Mucosa of rectum (tissue), 2 donors: ENCODE results near the gene RASAL2.
"Not testable (repeated sequence)": the region's sequence is repeated elsewhere in the genome, so short reads cannot be mapped to it uniquely, and the experiment has no call there.

Source experiments
- H3K27ac ChIP-seq, 2 donors: one replicate each; pipeline ENCODE4 v1.7.0; 2013; ENCODE audit warnings: inconsistent platforms in 2 of 2, low read depth in 2 of 2, low read length in 2 of 2
- H3K27me3 ChIP-seq, 2 donors: one replicate each; pipeline ENCODE4 v1.7.0; 2013; ENCODE audit warnings: low read length in 2 of 2; ENCODE audit not compliant: control insufficient read depth in 2 of 2, insufficient read depth in 2 of 2
- H3K36me3 ChIP-seq, 2 donors: one replicate each; pipeline ENCODE4 v1.7.0; 2013; ENCODE audit warnings: low read length in 2 of 2; ENCODE audit not compliant: control insufficient read depth in 2 of 2, insufficient read depth in 2 of 2
- H3K4me1 ChIP-seq, 2 donors: one replicate each; pipeline ENCODE4 v1.7.0; 2013; ENCODE audit warnings: low read length in 2 of 2, mild to moderate bottlenecking in 1 of 2; ENCODE audit not compliant: control insufficient read depth in 2 of 2, insufficient read depth in 2 of 2
- H3K4me3 ChIP-seq, 2 donors: one replicate each; pipeline ENCODE4 v1.7.0; 2013; ENCODE audit warnings: low read length in 2 of 2
- H3K9ac ChIP-seq, 2 donors: one replicate each; pipeline ENCODE4 v1.7.0; 2013; ENCODE audit warnings: low read length in 2 of 2, low read depth in 1 of 2, mild to moderate bottlenecking in 1 of 2
- H3K9me3 ChIP-seq, 2 donors: one replicate each; pipeline ENCODE4 v1.7.0; 2013; ENCODE audit warnings: low read length in 2 of 2; ENCODE audit not compliant: control insufficient read depth in 2 of 2
- donor health status: healthy.
- donor health status: Normal muscosa, but diverticular disease.

The RASAL2 gene

DNA sequence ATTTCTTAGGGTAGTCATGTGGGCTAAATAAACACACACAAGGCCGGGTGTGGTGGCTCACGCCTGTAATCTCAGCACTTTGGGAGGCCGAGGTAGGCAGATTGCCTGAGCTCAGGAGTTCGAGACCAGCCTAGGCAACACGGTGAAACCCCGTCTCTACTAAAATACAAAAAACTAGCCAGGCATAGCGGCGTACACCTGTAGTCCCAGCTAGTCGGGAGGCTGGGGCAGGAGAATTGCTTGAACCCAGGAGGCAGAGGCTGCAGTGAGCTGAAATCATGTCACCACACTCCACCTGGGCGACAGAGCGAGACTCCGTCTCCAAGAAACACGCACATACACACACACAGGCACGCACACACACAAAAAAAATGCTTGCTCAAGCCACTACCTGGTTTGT lies 409.4 kb downstream of the RASAL2 start:
- not testable (repeated sequence) for H3K36me3 ChIP-seq, H3K9ac ChIP-seq, H3K4me3 ChIP-seq, H3K27me3 ChIP-seq, H3K9me3 ChIP-seq, H3K4me1 ChIP-seq, H3K27ac ChIP-seq

DNA sequence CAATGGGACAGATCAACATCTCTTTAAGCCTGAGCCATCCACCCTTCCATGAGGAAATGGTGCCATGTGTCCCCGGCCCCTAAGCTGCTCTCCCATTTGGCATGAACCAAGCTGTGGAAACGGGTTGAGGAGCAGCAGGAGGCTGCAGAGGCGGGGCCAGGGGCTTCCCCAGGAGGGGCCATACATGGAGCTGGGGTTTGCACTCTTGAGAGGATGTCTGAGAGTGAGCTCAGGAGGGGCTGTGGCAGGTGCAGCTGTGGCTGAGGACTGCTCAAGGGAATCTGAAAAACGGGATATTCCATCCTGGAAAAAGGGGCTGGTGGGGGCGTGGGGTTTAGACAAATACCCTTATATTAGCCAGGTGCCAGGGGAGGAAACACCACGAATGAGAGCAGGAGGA lies 409.9 kb downstream of the RASAL2 start:
- H3K4me1 ChIP-seq, result no peaks in the 10 kb centered on the region
- no peaks in the 10 kb centered on the region for H3K27me3 ChIP-seq
- H3K27ac ChIP-seq, result no peak overlapping the region
- no peak overlapping the region for H3K4me3 ChIP-seq
- H3K36me3 ChIP-seq, result no peaks in the 10 kb centered on the region
- no peaks in the 10 kb centered on the region for H3K9me3 ChIP-seq
- no peak overlapping the region for H3K9ac ChIP-seq

DNA sequence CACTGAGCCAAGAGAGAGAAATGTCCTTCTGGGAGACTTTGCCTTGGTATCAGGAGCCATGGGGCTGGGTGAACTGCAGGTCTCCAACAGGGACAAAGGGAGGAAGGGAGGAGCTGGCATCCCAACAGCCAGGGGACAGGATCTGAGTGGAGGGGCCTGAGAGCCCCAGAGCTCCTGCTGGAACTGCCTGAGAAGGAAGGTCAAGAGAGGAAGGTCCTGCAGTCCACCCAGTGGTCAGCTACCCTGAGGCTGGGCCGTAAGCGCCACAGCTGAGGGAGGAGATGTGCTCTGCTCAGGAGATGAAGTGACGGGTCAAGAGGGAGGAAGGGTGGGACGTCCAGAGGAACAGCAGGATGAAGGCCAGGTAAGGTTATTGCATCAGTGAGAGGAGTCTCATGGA lies 410.4 kb downstream of the RASAL2 start:
- no peak overlapping the region for H3K4me3 ChIP-seq
- no peak overlapping the region for H3K9ac ChIP-seq
- H3K27ac ChIP-seq, result no peak overlapping the region
- H3K4me1 ChIP-seq, result no peaks in the 10 kb centered on the region
- H3K27me3 ChIP-seq, result no peaks in the 10 kb centered on the region
- H3K36me3 ChIP-seq, result no peaks in the 10 kb centered on the region
- no peaks in the 10 kb centered on the region for H3K9me3 ChIP-seq

DNA sequence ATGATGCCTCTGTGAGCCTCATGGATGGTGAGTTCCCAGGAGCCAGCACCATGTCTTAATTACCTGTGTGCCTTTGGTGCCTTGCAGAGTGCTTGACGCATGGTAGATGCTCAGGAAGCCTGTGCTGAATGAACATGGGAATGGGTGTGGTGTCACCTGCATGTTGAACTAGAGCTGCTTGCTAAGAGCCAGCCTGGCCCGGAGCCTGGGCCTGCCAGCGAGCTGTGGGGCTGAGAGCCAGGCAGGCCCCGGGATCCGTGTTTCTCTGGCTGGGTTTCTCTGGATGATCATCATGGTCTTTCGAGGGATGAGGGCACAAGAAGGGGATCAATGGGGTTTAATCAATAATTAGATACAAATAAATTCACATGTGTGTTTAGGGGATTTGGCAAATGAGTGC lies 412.3 kb downstream of the RASAL2 start:
- Histone ChIP-seq H3K4me1 (no peaks in the 10 kb centered on the region), H3K9ac (no peak overlapping the region), H3K27ac (no peak overlapping the region), H3K4me3 (no peak overlapping the region), H3K27me3 (no peaks in the 10 kb centered on the region), H3K9me3 (no peaks in the 10 kb centered on the region), H3K36me3 (no peaks in the 10 kb centered on the region)

DNA sequence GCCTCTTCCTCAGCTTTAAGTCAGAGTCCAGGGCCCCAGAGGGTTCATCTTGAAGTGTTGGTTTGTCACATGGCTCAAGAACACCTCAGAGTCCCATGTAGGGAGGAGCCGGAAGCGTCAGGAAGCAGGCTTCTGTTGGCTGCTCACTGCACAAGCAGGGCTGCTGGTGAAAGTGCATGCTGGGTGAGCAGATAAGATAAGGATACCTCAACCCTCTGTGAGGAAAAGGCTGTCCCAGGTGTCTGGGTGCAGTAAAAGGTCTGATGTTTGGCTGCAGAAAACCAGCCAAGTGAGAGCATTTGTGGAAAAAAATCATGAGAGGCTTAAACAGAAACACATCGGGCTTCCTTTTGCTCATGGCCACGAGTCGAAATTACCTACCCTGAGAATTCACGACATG lies 412.8 kb downstream of the RASAL2 start:
- no peaks in the 10 kb centered on the region for H3K27me3 ChIP-seq
- H3K4me3 ChIP-seq, result no peak overlapping the region
- no peaks in the 10 kb centered on the region for H3K36me3 ChIP-seq
- H3K27ac ChIP-seq, result no peak overlapping the region
- no peak overlapping the region for H3K9ac ChIP-seq
- H3K4me1 ChIP-seq, result no peaks in the 10 kb centered on the region
- H3K9me3 ChIP-seq, result no peaks in the 10 kb centered on the region

DNA sequence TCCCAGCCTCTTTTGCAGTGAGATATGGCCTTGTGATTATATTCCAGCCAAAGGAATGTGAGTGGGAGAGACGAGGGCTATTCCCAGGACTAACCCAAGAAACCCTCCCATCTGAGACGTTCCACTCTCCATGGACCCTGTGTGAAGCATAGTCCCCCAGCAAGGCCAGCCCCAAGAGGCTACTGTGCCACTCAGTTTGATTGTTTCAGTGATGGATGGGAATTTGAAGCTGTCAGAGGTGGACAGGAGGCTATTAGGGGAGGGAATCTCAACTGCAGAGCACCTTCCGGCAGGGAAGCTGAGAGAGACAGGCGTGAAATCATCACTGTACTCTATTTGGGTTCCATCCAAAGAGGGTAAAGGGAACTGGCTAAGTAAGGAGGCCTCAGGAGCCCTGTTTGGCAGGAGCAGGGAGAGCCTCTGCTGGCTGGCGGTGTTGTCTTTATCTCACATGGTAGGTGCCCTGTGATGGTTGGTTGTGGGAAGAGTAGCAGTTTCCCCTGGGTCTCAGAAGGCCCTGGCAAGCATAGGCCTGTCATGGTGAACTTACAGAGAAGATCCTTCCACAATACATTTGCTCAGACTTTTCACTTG lies 415.6 kb downstream of the RASAL2 start:
- no peak overlapping the region for H3K9ac ChIP-seq
- peaks cover 0 to 4% of the 10 kb centered on the region in 2 donors for H3K4me1 ChIP-seq
- no peak overlapping the region for H3K4me3 ChIP-seq
- H3K9me3 ChIP-seq, result no peaks in the 10 kb centered on the region
- no peaks in the 10 kb centered on the region for H3K36me3 ChIP-seq
- no peaks in the 10 kb centered on the region for H3K27me3 ChIP-seq
- H3K27ac ChIP-seq, result no peak overlapping the region

DNA sequence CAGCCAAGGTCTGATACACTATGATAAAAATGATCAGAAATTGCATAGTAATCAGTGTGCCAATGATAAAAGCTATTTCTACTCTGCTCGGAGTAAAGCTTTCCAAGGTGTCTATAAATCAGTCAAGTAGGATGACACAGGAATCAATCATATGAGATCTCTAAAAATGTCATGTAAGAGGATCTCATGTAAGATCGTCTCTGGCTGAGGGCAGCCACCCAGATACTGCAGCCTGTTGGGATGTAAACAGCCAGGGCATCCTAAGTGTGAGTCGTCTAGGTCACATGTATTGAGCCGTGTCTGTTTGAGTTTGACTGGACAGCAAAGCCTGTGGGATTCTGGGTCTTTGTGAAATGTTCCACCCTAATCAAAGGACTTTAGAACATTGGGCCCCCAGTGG lies 416.3 kb downstream of the RASAL2 start:
- Histone ChIP-seq H3K9me3 (no peaks in the 10 kb centered on the region), H3K4me3 (no peak overlapping the region), H3K36me3 (no peaks in the 10 kb centered on the region), H3K4me1 (peaks cover 0 to 4% of the 10 kb centered on the region in 2 donors), H3K27me3 (no peaks in the 10 kb centered on the region), H3K9ac (no peak overlapping the region), H3K27ac (no peak overlapping the region)

DNA sequence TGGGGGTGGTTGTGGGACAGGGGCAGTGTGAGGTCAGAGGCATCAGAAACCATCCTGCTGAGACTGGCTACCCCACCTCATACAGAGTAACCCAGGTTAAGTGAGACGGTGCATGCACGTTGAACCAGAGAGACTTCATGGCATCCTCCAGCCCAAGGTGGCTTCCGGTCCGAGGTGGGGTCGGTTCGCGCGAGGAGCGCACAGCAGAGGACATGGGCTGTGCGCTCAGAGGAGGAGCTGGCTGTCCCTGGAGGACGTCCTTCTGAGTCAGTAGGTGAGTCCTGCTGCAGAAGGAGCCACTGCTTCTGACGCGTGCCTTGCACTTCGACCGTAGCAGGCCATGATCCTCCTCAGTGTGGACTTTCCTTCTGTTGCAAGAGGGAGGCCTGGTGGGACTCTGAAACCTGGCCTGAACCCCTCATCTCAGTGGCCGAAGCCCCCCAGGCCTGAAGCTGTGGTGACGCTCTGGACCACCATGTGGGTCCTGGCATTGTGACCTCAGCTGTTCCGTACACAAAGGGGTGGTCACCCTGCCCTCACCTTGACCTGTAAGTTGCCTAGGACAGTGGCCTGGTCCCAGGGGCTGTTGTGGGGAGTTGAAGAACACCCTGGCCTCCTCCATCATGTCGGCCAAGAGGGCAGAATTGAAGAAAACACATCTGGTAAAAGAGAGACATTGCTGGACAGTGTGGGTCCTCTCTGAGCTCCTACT lies 418.8 kb downstream of the RASAL2 start, which contains the start of gene TEX35:
Gene TEX35, plus strand, starts transcription at position 544 of the 712 bp plus-strand sequence. Its CDS starts 80 bp downstream, at position 624.
- H3K27me3 ChIP-seq, result no peaks in the 10 kb centered on the region
- H3K4me1 ChIP-seq, result peaks cover 0 to 4% of the 10 kb centered on the region in 2 donors
- H3K27ac ChIP-seq, result no peak within 1 kb of the TSS
- no peaks in the 10 kb centered on the region for H3K36me3 ChIP-seq
- no peak within 1 kb of the TSS for H3K9ac ChIP-seq
- H3K4me3 ChIP-seq, result peak within 1 kb of the TSS in 1 of 2 donors; percentile 18
- H3K9me3 ChIP-seq, result no peaks in the 10 kb centered on the region

DNA sequence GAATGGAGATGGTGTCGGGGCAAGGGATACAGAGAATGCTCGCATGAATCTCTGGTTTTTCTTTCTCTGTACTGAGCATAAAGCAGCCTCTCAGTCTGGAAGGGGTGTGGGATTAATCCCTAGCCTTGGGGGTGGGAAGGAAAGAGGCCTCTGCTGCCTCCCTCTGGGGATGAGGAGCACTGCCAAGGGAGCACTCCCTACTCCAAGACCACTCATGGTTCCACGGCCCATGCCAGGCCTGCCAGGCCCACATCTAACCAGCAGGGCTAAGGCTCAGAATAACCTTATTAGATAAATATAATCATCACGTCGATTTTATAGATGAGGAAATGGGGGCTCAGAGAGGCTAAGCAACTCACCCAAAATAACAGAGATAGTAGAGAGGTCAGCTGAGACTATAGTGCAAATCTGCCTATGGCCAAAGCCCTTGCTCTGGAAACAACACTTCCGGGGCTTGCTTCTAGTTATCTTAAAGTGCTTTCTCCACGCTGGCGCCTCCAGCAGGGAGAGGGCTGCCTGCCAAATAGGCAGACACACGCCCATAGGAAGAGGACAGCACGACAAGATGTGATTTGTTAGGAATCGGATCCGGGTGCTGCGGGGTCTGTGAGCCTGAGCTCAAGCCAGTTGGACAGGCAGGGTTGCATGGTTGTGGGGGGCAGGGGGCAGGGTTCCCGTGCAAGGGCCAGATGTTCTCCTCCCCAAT lies 419.5 kb downstream of the RASAL2 start:
- peak overlapping the region in 1 of 2 donors; percentile 18 for H3K4me3 ChIP-seq
- no peaks in the 10 kb centered on the region for H3K27me3 ChIP-seq
- peaks cover 0 to 4% of the 10 kb centered on the region in 2 donors for H3K4me1 ChIP-seq
- no peak overlapping the region for H3K27ac ChIP-seq
- no peaks in the 10 kb centered on the region for H3K9me3 ChIP-seq
- no peaks in the 10 kb centered on the region for H3K36me3 ChIP-seq
- H3K9ac ChIP-seq, result no peak overlapping the region

DNA sequence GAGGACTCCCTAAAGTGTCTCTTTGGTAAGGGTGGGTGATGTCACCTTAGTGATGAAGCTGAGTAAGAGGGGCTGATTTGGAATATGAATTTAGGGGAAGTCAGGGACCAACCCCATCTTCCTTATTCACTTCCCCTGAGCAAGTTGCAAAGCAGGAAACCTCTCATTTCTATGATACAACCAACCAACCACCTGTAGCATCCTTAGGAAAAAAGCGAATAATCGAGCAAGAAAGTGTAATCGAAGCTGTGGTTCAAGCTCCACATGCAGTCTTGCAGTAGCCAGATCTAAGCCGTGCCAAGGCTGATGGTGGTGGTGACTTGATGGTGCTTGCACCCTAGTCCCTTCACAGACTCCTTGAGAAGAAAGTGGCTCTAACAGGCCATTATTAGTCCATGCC lies 422.2 kb downstream of the RASAL2 start:
- Histone ChIP-seq H3K4me1 (peaks cover 0 to 4% of the 10 kb centered on the region in 2 donors), H3K9ac (no peak overlapping the region), H3K9me3 (no peaks in the 10 kb centered on the region)

More for the DNA sequence above, 422.2 kb downstream of the RASAL2 start:
- Histone ChIP-seq H3K27me3 (no peaks in the 10 kb centered on the region), H3K4me3 (no peak overlapping the region), H3K36me3 (no peaks in the 10 kb centered on the region), H3K27ac (no peak overlapping the region)
